Smooth muscle cell (in vitro differentiated cells): Measurements from ENCODE around the gene MOV10. TPM values are rescaled to one million over a fixed set of nuclear protein-coding genes. Genes with fewer than 3 reads are reported as not detected.

Experiments used
- DNase-seq: peaks from one replicate; lab custom pipeline; 2025; ENCODE audit not compliant: unreplicated experiment; lab: John Stamatoyannopoulos, UW
- H2AFZ ChIP-seq: fragments of 200-600 bp; sonication (generic); 2 replicates; pipeline ENCODE4 v1.6.0; 2016; ENCODE audit warnings: antibody characterized with exemption, low read depth, mild to moderate bottlenecking
- H3F3A ChIP-seq: fragments of 200-600 bp; sonication (generic); 2 replicates; pipeline ENCODE4 v1.6.0; 2017; ENCODE audit warnings: antibody characterized with exemption, low read depth
- H3K27ac ChIP-seq: fragments of 200-600 bp; sonication (generic); 2 replicates; pipeline ENCODE4 v1.5.1; 2016; ENCODE audit warnings: low read depth, mild to moderate bottlenecking
- H3K27me3 ChIP-seq: fragments of 200-600 bp; sonication (generic); 2 replicates; pipeline ENCODE4 v1.6.1; 2016; ENCODE audit warnings: low read depth, mild to moderate bottlenecking
- H3K36me3 ChIP-seq: fragments of 200-600 bp; sonication (generic); 2 replicates; pipeline ENCODE4 v1.5.1; 2016; ENCODE audit warnings: low read depth
- H3K4me1 ChIP-seq: fragments of 200-600 bp; sonication (generic); 2 replicates; pipeline ENCODE4 v1.5.1; 2016; ENCODE audit warnings: low read depth
- H3K4me2 ChIP-seq: fragments of 200-600 bp; sonication (generic); 2 replicates; pipeline ENCODE4 v1.6.0; 2016; ENCODE audit warnings: mild to moderate bottlenecking
- H3K4me3 ChIP-seq: fragments of 200-600 bp; sonication (generic); 2 replicates; pipeline ENCODE4 v1.5.1; 2016; ENCODE audit warnings: mild to moderate bottlenecking
- H3K79me2 ChIP-seq: fragments of 200-600 bp; sonication (generic); 2 replicates; pipeline ENCODE4 v1.6.0; 2016; ENCODE audit warnings: low read depth, mild to moderate bottlenecking
- H3K9ac ChIP-seq: fragments of 200-600 bp; sonication (generic); 2 replicates; pipeline ENCODE4 v1.6.0; 2016; ENCODE audit warnings: low read depth
- H3K9me3 ChIP-seq: fragments of 200-600 bp; sonication (generic); replicated peaks from 2 replicates; pipeline ENCODE4 v1.5.1; 2016; ENCODE audit warnings: low read depth
- H4K20me1 ChIP-seq: fragments of 200-600 bp; sonication (generic); 2 replicates; pipeline ENCODE4 v1.6.0; 2016; ENCODE audit warnings: low read depth
- CTCF ChIP-seq: fragments of 200-600 bp; sonication (generic); IDR thresholded peaks from 2 replicates; pipeline ENCODE4 v1.5.1; 2017; ENCODE audit warnings: borderline replicate concordance, mild to moderate bottlenecking, antibody characterized with exemption; ENCODE audit not compliant: insufficient read depth, poor library complexity, severe bottlenecking
- WGBS: methylation state at CpG from one replicate; pipeline ENCODE4 v1.1.7; 2016; ENCODE audit warnings: low lambda C conversion rate; 5-methylcytosine and 5-hydroxymethylcytosine counted together
- polyA plus RNA-seq: library from polyadenylated mRNA; unstranded; fragments of >200 nt; fragmentation: Nextera tagmentation; extraction: Ambion mirVana; gene quantifications from 2 replicates; pipeline ENCODE4 v1.2.1, GENCODE V29; 2016
- total RNA-seq: library from RNA; depleted of rRNA; stranded (reverse); fragments of >200 nt; gene quantifications from 2 replicates; pipeline ENCODE4 v1.2.3, GENCODE V29; 2014

Gene MOV10
- total and polyA plus RNA-seq, 2 experiments from 2014 or later = 36.9 to 56.8 TPM

- Histone ChIP-seq H3K9ac (no peak overlapping the region), H3F3A (peaks cover 33% of the 10 kb centered on the region), H3K27ac (no peak overlapping the region), H4K20me1 (peaks cover 4% of the 10 kb centered on the region), H2AFZ (no peak overlapping the region), H3K4me3 (no peak overlapping the region), H3K4me2 (no peak overlapping the region), H3K36me3 (peaks cover 24% of the 10 kb centered on the region), H3K9me3 (no peaks in the 10 kb centered on the region), H3K4me1 (peaks cover 3% of the 10 kb centered on the region), H3K27me3 (no peaks in the 10 kb centered on the region), H3K79me2 (peaks cover 27% of the 10 kb centered on the region)
- no peak for TF ChIP-seq CTCF
- no peak for DNase-seq
- WGBS = 66% methylated on average over 1 of the region's 1 CpG
Measured at GRCh38 chr1:112672842-112673241, 1.6 kb upstream of the MOV10 start.

GRCh38 chr1:112673592-112674439 lies 643 bp upstream of the MOV10 start:
- H3K4me1 ChIP-seq = peaks cover 3% of the 10 kb centered on the region
- peak overlapping the region; percentile 95 for H3K4me3 ChIP-seq
- H3K9me3 ChIP-seq = no peaks in the 10 kb centered on the region
- peak overlapping the region; percentile 83 for H3K9ac ChIP-seq
- DNase-seq = no peak
- no peaks in the 10 kb centered on the region for H3K27me3 ChIP-seq
- peak overlapping the region; percentile 70 for H3K27ac ChIP-seq
- peak overlapping the region; percentile 96 for H3K4me2 ChIP-seq
- H2AFZ ChIP-seq = no peak overlapping the region
- peak; percentile 46 for TF ChIP-seq CTCF
- 14% methylated on average over 17 of the region's 18 CpGs for WGBS
- H3K36me3 ChIP-seq = peaks cover 16% of the 10 kb centered on the region
- peaks cover 6% of the 10 kb centered on the region for H4K20me1 ChIP-seq
- peaks cover 31% of the 10 kb centered on the region for H3K79me2 ChIP-seq
- H3F3A ChIP-seq = peaks cover 25% of the 10 kb centered on the region

- Histone ChIP-seq H3K27me3 (no peaks in the 10 kb centered on the region), H2AFZ (peak overlapping the region; percentile 54), H3K4me2 (peak overlapping the region; percentile 96), H4K20me1 (peaks cover 12% of the 10 kb centered on the region), H3K9ac (peak overlapping the region; percentile 83), H3K36me3 (peaks cover 5% of the 10 kb centered on the region), H3K79me2 (peaks cover 44% of the 10 kb centered on the region), H3K4me1 (peaks cover 3% of the 10 kb centered on the region), H3K27ac (peak overlapping the region; percentile 70), H3F3A (peaks cover 22% of the 10 kb centered on the region), H3K9me3 (no peaks in the 10 kb centered on the region), H3K4me3 (peak overlapping the region; percentile 95)
- TF ChIP-seq CTCF = no peak
- under 1% methylated on average over 45 of the region's 68 CpGs for whole genome bisulfite sequencing
- peak; percentile 63 for DNase-seq
Measured at GRCh38 chr1:112674986-112675727, 698 bp downstream of the MOV10 start.
